GM19035 (cell line): ENCODE measurements around the gene TMEM270.

Source experiments
- ATAC-seq: cut with Tn5 transposase; IDR thresholded peaks from one replicate; pipeline ENCODE4 v1.9.1; 2021; ENCODE audit not compliant: unreplicated experiment

TMEM270 gene

DNA sequence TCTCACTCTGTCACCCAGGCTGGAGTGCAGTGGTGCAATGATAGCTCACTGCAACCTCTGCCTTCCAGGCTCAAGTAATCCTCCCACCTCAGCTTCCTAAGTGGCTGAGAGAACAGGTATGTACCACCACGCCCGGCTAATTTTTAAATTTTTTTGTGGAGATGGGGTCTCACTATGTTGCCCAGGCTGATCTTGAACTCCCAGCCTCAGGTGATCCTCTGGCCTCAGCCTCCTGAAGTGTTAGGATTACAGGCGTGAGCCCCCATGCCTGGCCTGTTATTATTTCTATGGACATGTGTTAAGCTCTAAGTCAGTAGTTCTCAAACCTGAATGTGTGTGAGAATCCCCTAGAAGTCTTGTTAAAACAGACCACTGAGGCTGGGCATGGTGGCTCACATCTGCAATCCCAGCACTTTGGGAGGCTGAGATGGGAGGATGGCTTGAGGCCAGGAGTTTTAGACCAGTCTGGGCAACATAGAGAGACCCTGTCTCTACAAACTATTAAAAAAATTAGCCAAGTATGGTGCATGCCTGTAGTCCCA, 24.5 kb downstream of the TMEM270 start:
- ATAC-seq: no peak

DNA sequence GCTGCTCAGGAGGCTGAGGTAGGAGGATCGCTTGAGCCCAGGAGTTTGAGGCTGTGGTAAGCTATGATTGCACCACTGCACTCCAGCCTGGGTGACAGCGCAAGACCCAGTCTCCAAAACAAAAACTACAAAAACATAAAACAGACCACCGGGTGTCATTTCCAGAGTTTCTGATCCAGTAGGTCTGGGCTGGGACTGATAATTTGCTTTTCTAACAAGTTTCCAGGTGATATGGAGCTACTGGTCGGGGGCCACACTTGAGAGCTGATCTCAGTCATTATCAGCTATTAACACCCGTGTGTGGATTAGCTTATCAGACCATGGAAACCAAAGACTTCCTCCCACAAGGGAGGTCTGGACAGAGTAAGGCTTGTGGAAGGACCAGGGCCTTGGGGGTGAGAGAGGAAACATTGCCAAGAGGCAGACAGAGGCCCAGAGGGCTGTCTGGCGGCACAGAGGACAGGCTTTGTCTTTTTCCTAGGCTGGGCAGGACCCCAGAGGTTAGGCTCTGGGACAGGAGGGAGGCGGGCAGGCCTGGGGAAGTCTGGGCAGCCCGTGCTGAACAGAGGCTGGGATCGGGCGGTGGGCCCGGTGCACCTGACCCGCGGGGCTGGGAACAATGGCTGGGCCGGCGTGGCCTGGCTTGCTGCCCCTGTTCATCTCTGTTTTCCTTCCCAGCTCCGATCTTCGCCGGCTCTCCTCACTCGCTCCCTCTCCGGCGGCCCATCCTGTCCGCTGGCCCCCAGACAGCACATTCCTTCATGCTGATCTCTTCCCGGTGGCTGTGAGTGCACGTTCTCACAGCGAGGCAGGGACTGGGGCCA, 25.2 kb downstream of the TMEM270 start:
- no peak for ATAC-seq

DNA sequence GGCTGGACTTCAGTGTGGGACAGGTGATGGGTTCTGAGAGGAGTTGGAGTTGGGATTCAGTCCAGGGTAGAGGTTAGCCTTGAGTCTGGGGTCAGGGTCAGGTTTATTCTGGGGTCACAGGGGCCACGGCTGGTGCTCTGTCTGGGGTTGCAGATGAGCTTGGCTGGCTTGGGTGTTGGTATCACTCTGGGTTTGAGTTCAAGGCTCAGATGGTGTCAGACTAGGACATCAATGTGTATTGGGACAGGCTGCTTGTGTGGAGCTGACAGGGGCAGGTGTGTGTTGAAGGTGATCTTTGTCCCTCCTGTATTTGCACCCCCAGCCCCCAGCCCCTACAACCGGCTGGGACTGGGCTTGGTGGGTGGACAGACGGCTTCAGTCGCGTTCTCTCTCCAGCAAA, 26.8 kb downstream of the TMEM270 start:
- ATAC-seq: no peak

DNA sequence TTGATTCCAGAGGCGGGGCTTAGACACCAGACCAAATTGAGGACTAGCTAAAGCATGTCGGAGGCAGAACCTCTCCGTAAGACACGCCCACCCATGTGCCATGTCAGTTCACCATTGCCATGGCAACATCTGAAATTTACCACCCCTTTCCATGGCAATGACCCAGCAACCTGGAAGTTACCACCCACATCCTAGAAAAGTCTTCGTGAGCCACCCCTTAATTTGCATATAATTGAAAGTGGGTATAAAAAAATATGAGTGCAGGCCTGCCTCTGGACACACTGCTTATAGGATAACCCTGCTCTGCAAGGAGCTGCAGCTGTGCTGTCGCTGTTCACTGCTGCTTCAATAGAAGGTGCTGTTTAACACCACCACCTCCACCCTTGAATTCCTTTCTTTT, 28.0 kb downstream of the TMEM270 start:
- ATAC-seq: no peak

DNA sequence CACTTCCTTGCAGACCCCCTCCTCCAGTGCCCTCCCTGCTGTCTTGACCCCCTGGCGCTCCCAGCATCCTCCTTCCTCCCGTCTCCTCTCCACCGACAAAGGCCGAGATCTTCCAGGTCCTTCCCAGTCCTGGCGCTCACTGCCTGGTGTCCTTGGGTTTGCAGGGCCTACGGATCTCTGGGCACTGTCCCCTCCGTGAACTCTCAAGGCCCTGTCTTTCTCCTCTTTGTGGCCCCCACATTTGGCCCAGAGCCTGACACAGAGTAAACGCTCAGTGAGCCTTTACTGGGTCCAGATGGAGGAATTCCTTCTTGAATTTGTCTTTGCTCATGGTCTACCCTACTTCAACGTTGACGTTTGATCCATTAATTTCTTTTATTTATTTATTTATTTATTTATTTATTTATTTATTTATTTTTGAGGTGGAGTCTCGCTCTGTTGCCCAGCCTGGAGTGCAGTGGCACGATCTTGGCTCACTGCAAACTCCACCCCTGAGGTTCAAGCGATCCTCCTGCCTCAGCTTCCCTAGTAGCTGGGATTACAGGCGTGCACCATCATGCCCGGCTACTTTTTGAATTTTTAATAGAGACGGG, 29.7 kb downstream of the TMEM270 start:
- no peak for ATAC-seq

DNA sequence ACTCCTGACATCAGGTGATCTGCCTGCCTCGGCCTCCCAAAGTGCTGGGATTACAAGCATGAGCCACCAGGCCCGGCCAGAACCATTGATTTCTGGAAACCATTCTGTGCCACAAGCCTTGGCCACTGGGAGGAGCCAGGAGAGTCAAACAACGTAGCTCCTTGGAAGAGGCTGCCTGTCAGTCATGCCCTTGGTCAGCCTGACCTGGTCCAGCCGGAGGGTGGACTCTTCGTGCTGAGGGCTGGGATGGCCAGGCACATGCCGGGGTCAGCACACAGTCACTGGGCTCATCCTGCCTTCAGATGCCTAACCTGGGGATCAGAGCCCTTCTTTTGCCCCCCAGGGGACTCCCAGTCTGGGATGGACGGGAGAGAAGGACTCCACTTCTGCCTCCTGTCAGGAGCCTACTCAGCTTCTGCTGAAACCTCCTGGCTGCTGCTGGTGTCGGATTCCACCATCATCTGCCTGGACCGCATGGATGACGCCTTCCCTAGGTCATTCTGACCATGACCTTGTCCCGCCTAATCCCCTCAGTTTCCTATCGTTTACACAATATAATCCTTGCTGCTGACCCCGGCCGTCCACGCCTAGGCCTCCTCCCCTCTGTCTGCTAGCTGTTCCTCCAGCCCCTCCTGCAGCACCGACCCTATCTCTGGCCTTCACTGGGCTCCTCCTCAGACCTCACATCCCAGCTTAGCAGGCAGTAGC, 30.4 kb downstream of the TMEM270 start:
- no peak for ATAC-seq

DNA sequence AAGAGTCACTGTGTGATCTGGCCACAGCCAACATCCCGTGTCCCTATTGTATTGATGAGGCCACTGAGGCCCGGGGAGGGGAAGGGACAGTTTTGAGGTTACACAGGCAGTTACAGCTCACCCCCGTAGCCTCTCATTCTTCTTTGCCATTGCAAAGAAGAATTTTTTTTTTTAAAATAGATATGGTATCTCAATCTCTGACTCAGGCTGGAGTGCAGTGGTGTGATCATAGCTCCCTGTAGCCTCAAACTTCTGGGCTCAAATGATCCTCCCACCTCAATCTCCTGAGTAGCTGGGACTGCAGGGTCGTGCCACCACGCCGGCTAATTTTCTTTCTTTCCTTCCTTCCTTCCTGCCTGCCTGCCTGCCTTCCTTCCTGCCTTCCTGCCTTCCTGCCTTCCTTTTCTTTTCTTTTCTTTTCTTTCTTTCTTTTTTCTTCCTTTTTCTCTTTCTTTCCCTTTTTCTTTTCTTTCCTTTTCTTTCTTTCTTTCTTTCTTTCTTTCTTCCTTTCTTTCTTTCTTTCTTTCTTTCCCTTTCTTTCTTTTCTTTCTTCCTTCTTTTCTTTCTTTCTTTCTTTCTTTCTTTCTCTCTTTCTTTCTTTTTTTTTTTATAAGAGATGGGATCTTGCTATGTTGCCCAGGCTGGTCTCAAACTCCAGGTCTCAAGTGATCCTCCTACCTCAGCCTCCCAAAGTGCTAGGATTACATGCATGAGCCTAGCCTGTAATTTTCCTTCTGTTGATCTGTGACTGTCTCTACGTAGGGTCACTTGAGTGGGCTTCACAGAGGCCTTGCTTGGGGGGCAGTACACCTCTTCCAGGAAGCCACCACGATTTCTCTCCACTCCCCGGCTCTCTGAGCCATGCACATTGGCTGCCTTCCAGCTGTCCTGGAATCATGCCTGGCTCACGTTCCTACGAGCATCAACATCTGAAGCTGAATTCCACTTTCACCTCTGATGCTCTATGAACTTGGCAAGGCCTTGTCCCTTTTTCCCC, 31.3 kb downstream of the TMEM270 start:
- ATAC-seq: no peak

DNA sequence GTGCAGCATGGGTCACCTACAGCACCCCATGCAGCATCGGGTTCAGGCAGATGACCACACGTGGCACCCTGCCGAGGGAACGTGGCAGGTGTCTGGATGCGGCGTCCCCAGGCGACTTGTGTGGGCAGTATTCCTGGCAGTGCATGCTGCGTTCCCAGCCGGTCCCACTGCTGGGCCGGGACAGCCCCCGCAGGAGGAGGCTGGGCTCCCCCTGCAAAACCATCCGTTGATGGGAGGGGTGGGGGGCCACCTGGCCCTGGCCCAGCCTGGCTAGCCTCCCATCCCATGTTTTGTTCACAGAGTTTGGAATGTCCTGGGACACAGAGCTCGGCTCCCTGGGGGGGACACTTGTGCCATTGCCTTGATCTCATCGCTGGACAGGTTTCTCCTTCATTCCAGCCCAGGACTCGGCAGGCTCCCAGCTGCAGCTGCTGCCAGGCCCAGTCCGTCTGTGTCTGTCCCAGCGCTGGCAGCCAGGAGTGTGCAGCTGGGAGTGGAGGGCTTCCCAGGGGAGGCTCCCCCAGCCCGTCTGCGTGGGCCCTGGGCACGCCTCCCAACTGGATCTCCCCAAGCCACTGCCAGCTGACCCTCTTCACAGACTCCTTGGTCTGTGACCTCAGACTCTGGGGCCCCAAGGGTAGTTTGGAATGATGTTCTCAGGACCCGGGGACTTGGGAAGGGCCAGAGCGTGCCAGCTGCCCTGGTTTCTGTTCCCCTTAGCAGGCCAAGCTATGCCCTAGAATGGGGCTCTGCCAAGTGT, 32.6 kb downstream of the TMEM270 start:
- ATAC-seq: no peak

DNA sequence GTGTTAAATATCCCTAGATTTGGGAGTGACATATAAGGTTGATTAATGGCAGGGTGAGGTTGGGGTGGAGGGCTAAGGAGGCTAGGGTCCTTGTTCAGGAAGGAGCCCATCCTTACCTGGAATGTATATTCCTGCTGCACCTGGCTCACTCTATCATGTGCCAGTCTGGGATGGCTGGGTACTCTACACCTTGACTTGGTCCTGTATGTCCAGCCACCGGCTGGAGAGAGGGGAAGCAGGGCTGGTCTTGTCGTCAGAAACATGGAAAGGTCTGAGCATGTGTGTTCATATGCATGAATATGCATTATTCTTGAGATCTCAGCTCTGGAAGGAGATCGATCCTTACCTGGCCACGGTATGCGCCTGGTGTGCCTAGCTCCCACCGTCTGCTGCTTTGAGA, 33.2 kb downstream of the TMEM270 start:
- no peak for ATAC-seq

DNA sequence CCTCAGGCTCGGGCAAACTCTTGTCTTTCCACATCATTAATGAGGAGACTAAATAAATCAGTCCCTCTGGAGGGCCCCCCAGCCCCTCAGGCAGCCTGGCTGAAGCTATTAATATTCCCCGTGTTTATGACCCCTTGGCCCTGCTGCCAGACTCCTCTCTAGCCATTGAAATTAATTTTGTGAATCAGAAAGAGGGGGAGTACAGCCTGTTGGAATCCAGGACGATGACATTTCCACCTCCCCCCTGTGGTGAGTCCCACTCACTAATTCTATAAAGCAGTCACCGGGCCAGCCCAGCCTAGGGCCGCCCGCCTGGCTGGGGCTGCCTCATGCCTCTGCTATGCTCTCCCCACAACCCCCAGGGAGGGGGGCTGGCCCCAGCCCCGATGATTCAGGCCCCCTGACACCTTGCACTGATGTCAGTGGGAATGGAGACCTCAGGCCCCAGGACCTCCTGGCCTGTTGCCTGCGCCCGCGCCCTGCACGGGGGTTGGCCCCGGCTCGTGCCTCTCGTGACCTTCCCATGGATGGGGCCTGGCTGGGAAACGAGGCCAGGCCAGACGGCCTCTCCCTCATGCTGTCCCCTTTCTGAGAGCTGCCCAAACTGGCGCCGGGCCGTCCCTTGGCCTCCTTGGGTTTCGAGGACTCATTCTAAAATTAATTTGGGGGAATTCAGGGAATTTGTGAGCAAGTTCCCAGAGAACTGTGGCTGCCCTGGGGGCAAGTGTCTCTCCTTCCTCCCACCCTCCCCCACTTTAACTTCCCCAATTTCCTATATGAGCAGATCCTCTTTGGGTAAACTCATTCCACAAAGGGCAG, 34.0 kb downstream of the TMEM270 start:
- no peak for ATAC-seq

DNA sequence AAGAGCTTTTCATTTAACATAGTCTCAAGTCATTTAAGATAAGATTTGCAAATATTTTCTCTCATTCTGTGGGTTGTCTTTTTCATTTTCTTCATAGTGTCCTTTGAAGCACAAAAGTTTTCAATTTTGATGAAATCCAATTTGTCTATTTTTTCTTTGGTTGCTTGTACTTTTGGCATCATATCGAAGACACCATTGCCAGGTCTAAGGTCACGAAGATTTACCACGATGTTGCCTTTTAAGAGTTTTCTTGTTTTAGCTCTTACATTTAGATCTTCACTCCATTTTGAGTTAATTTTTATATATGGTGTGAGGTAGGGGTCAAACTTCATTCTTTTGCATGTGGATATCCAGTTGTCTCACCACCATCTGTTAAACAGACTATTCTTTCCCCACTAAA, 34.7 kb downstream of the TMEM270 start:
- no peak for ATAC-seq

DNA sequence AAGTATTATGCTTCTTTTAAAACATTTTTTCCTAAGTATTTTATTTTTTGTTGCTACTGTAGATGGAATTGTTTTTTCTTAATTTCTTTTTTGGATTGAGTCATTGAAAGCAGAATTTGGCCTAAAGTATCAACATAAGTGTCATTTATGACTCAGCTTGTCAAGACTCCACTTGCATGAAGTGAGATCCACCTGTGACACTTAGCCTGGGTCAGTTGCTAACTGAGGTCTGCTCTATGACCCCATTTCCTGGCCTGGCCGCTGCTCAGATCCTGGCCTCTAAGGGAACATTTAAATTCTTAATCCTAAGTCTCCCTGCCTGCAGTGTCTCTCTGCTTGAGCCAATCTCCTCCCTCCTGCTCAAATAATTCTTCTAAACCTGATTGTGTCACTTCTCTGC, 35.5 kb downstream of the TMEM270 start:
- no peak for ATAC-seq

DNA sequence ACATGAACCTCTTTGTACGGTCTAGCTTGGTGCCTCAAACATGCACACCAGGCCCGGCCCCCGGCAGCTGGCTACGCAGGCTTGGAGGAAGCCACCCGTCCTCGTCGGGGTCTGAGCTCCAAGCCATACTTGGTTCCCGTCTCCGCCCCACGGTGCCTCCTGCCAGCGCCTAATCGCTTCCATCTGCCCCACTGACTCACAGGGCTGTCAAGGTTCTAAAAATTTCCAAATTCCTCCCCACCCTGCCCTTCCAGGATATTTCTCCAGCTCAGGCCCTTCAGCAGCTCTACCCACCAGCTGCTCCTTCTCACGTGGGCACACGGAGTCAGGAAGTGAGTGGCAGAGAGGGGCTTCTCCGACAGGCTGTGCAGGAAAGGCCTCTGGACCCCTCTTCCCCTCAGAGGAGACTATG, 38.8 kb downstream of the TMEM270 start:
- ATAC-seq: no peak

DNA sequence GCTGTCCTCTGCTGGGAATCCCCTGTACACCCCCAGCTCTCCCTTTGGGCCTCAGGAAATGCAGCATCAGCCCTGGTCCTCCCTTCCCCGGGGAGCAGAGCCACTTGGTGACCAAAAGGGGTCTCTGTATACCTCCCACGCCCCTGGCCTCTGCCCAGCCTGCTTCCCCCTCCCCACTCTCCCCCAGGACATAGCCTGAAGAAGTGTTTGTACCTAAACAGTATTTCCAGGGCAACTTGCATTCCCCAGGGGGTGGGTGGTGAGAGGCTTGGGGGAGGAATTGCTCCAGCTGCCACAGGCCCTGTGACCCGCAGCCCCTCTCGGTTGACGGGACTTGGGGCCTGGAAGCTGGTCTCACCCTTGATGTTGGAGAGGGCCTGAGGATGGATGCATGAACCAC, 39.3 kb downstream of the TMEM270 start:
- no peak for ATAC-seq

DNA sequence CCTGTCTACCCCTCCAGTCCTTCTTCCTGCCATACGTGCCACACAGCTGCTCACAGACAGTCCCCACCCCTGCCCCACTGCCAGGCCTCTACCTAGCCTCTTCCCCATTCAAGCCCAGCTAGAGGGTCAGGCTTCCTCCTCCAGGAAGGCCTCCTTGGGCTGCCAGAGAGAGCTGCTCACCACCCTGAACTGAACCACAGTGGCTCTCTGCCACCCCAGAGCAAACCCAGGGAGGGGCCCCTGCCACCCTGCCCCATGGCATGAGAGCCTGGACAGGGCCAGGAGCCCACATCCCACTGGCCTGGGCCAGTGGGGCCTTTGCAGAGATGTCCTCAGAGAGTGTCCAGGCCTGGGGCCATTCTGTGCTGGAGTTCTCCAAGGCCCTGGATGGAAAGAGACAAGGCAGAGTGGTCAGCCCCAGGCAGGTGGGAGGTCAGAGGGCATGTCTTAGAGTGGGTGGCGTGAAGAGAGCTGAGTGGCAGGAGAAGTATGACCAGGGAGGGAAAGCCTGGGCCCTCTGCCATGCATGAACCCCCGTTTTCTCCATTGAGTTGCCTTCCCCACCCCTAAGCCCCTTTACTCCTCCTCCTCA, 40.4 kb downstream of the TMEM270 start:
- ATAC-seq: no peak

DNA sequence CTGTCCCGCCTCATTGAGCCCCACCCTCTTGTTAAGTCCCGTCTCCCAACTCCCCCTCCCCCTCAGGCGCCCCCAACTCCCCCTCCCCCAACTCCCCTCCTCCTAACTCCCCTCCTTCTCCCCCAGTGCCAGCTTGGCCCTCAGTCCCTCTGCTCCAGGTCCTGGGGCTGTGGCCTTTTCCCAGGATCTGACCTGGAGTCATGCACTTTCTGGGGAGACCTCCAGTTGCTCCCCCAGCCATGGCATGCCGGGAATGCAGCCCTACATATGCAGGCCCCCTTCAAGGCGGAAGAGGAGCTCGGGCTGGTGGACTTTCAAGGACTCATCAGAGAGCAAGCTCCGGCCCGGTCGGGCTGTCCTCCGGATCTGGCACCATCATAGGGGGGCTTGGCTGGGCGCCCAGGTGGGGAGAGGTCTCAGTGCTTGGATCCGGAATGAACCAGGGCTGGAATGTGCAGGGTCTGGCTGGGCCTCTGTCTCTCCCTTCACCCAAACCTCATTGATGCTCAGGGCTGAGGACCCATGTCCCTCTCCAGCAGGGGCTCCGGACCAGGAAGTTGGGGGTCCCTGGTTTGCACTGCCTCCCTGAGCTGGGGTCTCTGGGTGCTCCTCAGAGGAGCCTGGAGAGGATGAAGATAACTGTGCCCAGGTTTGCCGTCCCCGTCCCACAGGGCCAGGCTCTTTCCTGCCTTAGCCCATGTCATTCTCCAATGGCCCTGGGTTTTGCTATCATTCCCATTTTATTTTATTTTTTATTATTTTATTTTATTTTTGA, 41.1 kb downstream of the TMEM270 start:
- no peak for ATAC-seq

DNA sequence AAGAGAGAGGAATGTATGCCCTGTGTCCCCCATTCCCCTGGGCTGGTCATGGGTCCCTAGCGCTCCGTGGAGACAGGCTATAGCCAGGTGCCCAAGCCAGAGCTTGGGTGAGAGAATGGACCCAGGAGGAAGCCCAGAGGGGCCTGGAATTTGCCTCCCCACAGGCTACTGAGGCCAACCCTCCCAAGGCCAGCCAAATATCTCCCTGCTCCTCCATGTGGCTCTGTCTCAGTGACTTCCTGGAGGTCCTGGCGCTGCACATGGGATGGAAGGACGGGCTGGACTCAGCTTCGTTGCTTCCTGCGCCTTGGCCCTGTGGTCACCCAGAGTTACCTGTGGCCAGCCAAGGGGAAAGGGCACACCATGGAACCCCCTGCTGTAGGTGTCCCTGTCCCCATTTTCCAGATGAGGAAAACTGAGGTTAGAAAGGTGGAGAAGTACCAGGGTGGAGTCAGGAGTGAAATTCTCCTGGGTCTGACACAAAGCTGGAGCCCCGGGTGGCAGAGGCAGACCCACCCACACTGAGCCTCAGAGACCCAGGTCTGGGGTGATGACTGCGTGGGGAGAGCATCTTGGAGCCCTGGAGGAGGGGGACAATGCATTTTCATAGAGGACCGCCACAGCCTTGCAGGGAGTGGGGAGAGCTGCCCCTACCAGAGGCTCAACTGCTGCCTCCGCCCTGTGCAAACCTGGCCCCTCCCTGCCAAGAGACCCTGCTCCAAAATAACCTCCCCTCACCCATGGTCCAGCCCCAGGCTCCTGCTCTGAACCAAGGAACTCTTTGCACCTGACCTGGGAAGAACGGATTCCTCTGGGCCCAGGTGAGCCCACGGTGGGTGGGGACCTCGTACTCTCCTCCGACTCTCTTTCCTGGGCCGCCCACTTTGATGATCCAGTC, 42.6 kb downstream of the TMEM270 start:
- ATAC-seq: no peak
